Thyroid gland (tissue), 4 donors: ENCODE measurements around the gene DIPK2A.

Experiments
- CTCF ChIP-seq, 6 experiments: fragments of 200-600 bp in 3 of 6; fragments of 450-650 bp in 3 of 6; sonication (generic) in 3 of 6; IDR thresholded peaks; one replicate each; pipeline ENCODE4 v1.5.1; 2016 to 2019; ENCODE audit warnings: antibody characterized with exemption in 6 of 6, mild to moderate bottlenecking in 2 of 6, inconsistent platforms in 1 of 6, moderate library complexity in 1 of 6
- POLR2A ChIP-seq, 2 donors: fragments of 450-650 bp; IDR thresholded peaks; one replicate each; pipeline ENCODE4 v1.6.1; 2017; ENCODE audit warnings: antibody characterized with exemption in 2 of 2, mild to moderate bottlenecking in 2 of 2, moderate library complexity in 1 of 2

- no peak for TF ChIP-seq POLR2A (IDR thresholded peaks at IDR 0.05)
- TF ChIP-seq CTCF (IDR thresholded peaks at IDR 0.05), result no peak
These were observed 17.8 kb downstream of the DIPK2A start for GRCh38 chr3:143989461-143989860.
